Duodenal mucosa (tissue), 2 donors: ENCODE results near the gene MMP21.

Experiments
- H3K27ac ChIP-seq: one replicate; pipeline ENCODE4 v1.7.0; 2013; ENCODE audit warnings: low read depth, low read length
- H3K27me3 ChIP-seq, 2 donors: one replicate each; pipeline ENCODE4 v1.7.0; 2013; ENCODE audit warnings: low read length in 2 of 2, control low read depth in 1 of 2; ENCODE audit not compliant: insufficient read depth in 2 of 2, control insufficient read depth in 1 of 2
- H3K36me3 ChIP-seq, 2 donors: one replicate each; pipeline ENCODE4 v1.7.0; 2013; ENCODE audit warnings: low read length in 2 of 2, control low read depth in 1 of 2; ENCODE audit not compliant: insufficient read depth in 2 of 2, control insufficient read depth in 1 of 2
- H3K4me1 ChIP-seq, 2 donors: one replicate each; pipeline ENCODE4 v1.7.0; 2013; ENCODE audit warnings: low read length in 2 of 2, control low read depth in 1 of 2; ENCODE audit not compliant: insufficient read depth in 2 of 2, control insufficient read depth in 1 of 2
- H3K4me3 ChIP-seq, 2 donors: one replicate each; pipeline ENCODE4 v1.7.0; 2013; ENCODE audit warnings: low read length in 2 of 2, low read depth in 1 of 2
- H3K9ac ChIP-seq, 2 donors: one replicate each; pipeline ENCODE4 v1.7.0; 2013; ENCODE audit warnings: low read length in 2 of 2, low read depth in 1 of 2
- H3K9me3 ChIP-seq, 2 donors: one replicate each; pipeline ENCODE4 v1.7.0; 2013; ENCODE audit warnings: low read length in 2 of 2, control low read depth in 1 of 2; ENCODE audit not compliant: control insufficient read depth in 1 of 2

MMP21 gene

GRCh38 chr10:125792342-125793300, 17.0 kb upstream of the MMP21 start:
- no peak overlapping the region for H3K27ac ChIP-seq
- no peak overlapping the region for H3K4me3 ChIP-seq
- H3K36me3 ChIP-seq = peaks cover 35 to 62% of the 10 kb centered on the region in 2 donors
- no peaks in the 10 kb centered on the region for H3K9me3 ChIP-seq
- H3K27me3 ChIP-seq = no peaks in the 10 kb centered on the region
- no peak overlapping the region for H3K9ac ChIP-seq
- no peaks in the 10 kb centered on the region for H3K4me1 ChIP-seq

- peaks cover 25 to 28% of the 10 kb centered on the region in 2 donors for H3K36me3 ChIP-seq
Observed at GRCh38 chr10:125788156-125789034, 12.8 kb upstream of the MMP21 start.

GRCh38 chr10:125785791-125786190, 10.2 kb upstream of the MMP21 start:
- no peak overlapping the region for H3K4me3 ChIP-seq
- no peak overlapping the region for H3K9ac ChIP-seq
- H3K27ac ChIP-seq = no peak overlapping the region
- H3K27me3 ChIP-seq = no peaks in the 10 kb centered on the region
- no peaks in the 10 kb centered on the region for H3K4me1 ChIP-seq
- H3K36me3 ChIP-seq = peaks cover 15 to 16% of the 10 kb centered on the region in 2 donors
- no peaks in the 10 kb centered on the region for H3K9me3 ChIP-seq

More at GRCh38 chr10:125788156-125789034, 12.8 kb upstream of the MMP21 start:
- Histone ChIP-seq H3K27me3 (no peaks in the 10 kb centered on the region), H3K4me1 (no peaks in the 10 kb centered on the region), H3K9me3 (no peaks in the 10 kb centered on the region), H3K27ac (no peak overlapping the region), H3K4me3 (no peak overlapping the region), H3K9ac (no peak overlapping the region)

- Histone ChIP-seq H3K27me3 (no peaks in the 10 kb centered on the region), H3K36me3 (peaks cover 8% of the 10 kb centered on the region in 2 donors), H3K4me3 (no peak overlapping the region), H3K9ac (no peak overlapping the region), H3K4me1 (no peaks in the 10 kb centered on the region), H3K27ac (no peak overlapping the region), H3K9me3 (no peaks in the 10 kb centered on the region)
Observed at GRCh38 chr10:125783957-125784356, 8.3 kb upstream of the MMP21 start.

- H3K4me3 ChIP-seq = no peak overlapping the region
- no peak overlapping the region for H3K27ac ChIP-seq
- no peaks in the 10 kb centered on the region for H3K9me3 ChIP-seq
Observed at GRCh38 chr10:125783408-125783807, 7.8 kb upstream of the MMP21 start.

GRCh38 chr10:125782616-125783015, 7.0 kb upstream of the MMP21 start:
- Histone ChIP-seq H3K4me3 (no peak overlapping the region), H3K9me3 (no peaks in the 10 kb centered on the region), H3K9ac (no peak overlapping the region), H3K4me1 (no peaks in the 10 kb centered on the region), H3K27ac (no peak overlapping the region), H3K36me3 (no peaks in the 10 kb centered on the region), H3K27me3 (no peaks in the 10 kb centered on the region)

More at GRCh38 chr10:125783408-125783807, 7.8 kb upstream of the MMP21 start:
- H3K27me3 ChIP-seq = no peaks in the 10 kb centered on the region
- H3K9ac ChIP-seq = no peak overlapping the region
- H3K36me3 ChIP-seq = peaks cover 2 to 3% of the 10 kb centered on the region in 2 donors
- no peaks in the 10 kb centered on the region for H3K4me1 ChIP-seq

- Histone ChIP-seq H3K4me1 (no peaks in the 10 kb centered on the region), H3K27ac (no peak overlapping the region), H3K9me3 (no peaks in the 10 kb centered on the region), H3K36me3 (no peaks in the 10 kb centered on the region), H3K4me3 (no peak overlapping the region), H3K9ac (no peak overlapping the region), H3K27me3 (no peaks in the 10 kb centered on the region)
Observed at GRCh38 chr10:125782054-125782453, 6.4 kb upstream of the MMP21 start.

- H3K27ac ChIP-seq = no peak overlapping the region
- no peaks in the 10 kb centered on the region for H3K36me3 ChIP-seq
- no peak overlapping the region for H3K4me3 ChIP-seq
- no peaks in the 10 kb centered on the region for H3K4me1 ChIP-seq
- no peaks in the 10 kb centered on the region for H3K27me3 ChIP-seq
- H3K9me3 ChIP-seq = no peaks in the 10 kb centered on the region
- H3K9ac ChIP-seq = no peak overlapping the region
Observed at GRCh38 chr10:125781374-125781773, 5.8 kb upstream of the MMP21 start.

GRCh38 chr10:125779403-125780327, 4.0 kb upstream of the MMP21 start:
- Histone ChIP-seq H3K27ac (no peak overlapping the region), H3K4me1 (no peaks in the 10 kb centered on the region), H3K27me3 (no peaks in the 10 kb centered on the region), H3K4me3 (no peak overlapping the region), H3K36me3 (no peaks in the 10 kb centered on the region), H3K9ac (no peak overlapping the region), H3K9me3 (no peaks in the 10 kb centered on the region)
